HCT116 (cell line): ENCODE data around the gene SHTN1. TPM values are rescaled to one million over a fixed set of nuclear protein-coding genes. Genes with fewer than 3 reads are reported as not detected.
A peak's percentile ranks its signal among the peaks of the same experiment; 100 is the strongest.

Experiments used
- ATAC-seq: fragments of 200-7000 bp; cut with Tn5 transposase; 2 replicates; pipeline ENCODE4 v1.9.1; 2020; ENCODE audit warnings: mild to moderate bottlenecking, moderate library complexity
- BruUV-seq: library from RNA; stranded (reverse); fragments of 400-500 nt; replicated peaks from 2 replicates; lab custom pipeline; 2021; lab: Mats Ljungman, UMichigan
- CTCF ChIA-PET: fragments of 300-600 bp; sonication (Branson Sonifier 250); formaldehyde crosslinking; loops from one replicate; lab custom pipeline; 2021; ENCODE audit warnings: antibody characterized with exemption; lab: Charles Lee
- POLR2A ChIA-PET: fragments of 300-600, 350-600 bp; sonication (Branson Sonifier 250); formaldehyde crosslinking; loops from one replicate; lab custom pipeline; 2021; ENCODE audit warnings: antibody characterized with exemption; lab: Charles Lee
- RAD21 ChIA-PET, 2 experiments: fragments of 300-600 bp; sonication (Branson Sonifier 250); formaldehyde crosslinking; loops; one replicate each; lab custom pipeline; 2023; ENCODE audit warnings: low total read pairs in 2 of 2; ENCODE audit not compliant: uncharacterized antibody in 2 of 2, unreplicated experiment in 2 of 2, low non-redundant PET in 1 of 2; lab: Charles Lee
- DNase-seq: peaks from one replicate; pipeline ENCODE4 v3.0.0-alpha.2; 2010; ENCODE audit warnings: low read depth, low spot score
- H2AFZ ChIP-seq: fragments of 200-600 bp; shearing (Covaris generic), sonication (generic); 2 replicates; pipeline ENCODE4 v1.6.1; 2017; ENCODE audit warnings: low read depth, mixed run types, mixed read lengths, antibody characterized with exemption, low read length; ENCODE audit not compliant: poor library complexity, severe bottlenecking
- H3K27ac ChIP-seq: 2 replicates; pipeline ENCODE4 v1.5.1; 2012; ENCODE audit warnings: low read depth, low read length
- H3K27me3 ChIP-seq: fragments of 200-600 bp; sonication (generic); 2 replicates; pipeline ENCODE4 v1.6.1; 2016; ENCODE audit warnings: mixed run types, low read length, mixed read lengths; ENCODE audit not compliant: insufficient read depth
- H3K36me3 ChIP-seq, 2 experiments: fragments of 200-500 bp in 1 of 2; fragments of 200-600 bp in 1 of 2; sonication (Bioruptor generic) in 1 of 2; sonication (generic) in 1 of 2; 2 replicates each; pipeline versions ENCODE4 v1.5.1 to v1.6.1; 2014 to 2016; ENCODE audit warnings: low read length in 2 of 2, inconsistent platforms in 1 of 2, mixed read lengths in 1 of 2, mixed run types in 1 of 2; ENCODE audit not compliant: insufficient read depth in 2 of 2, control insufficient read depth in 1 of 2
- H3K4me1 ChIP-seq, 2 experiments: fragments of 200-600 bp in 1 of 2; sonication (generic) in 1 of 2; 2 replicates each; pipeline versions ENCODE4 v1.5.1 to v1.6.1; 2012 to 2017; ENCODE audit warnings: low read length in 2 of 2, inconsistent platforms in 1 of 2, mild to moderate bottlenecking in 1 of 2, mixed read lengths in 1 of 2, mixed run types in 1 of 2, moderate library complexity in 1 of 2; ENCODE audit not compliant: insufficient read depth in 2 of 2, control insufficient read depth in 1 of 2
- H3K4me2 ChIP-seq: fragments of 200-600 bp; sonication (generic); 2 replicates; pipeline ENCODE4 v1.6.1; 2017; ENCODE audit warnings: mixed run types, low read length, mixed read lengths
- H3K4me3 ChIP-seq, 2 experiments: fragments of 200-600 bp in 1 of 2; sonication (generic) in 1 of 2; replicated peaks in 1 of 2; 2 replicates each; pipeline ENCODE4 v1.5.1; 2011 to 2016; ENCODE audit warnings: low read length in 2 of 2, control low read depth in 1 of 2, low read depth in 1 of 2, mild to moderate bottlenecking in 1 of 2, mixed read lengths in 1 of 2, mixed run types in 1 of 2
- H3K79me2 ChIP-seq: fragments of 200-600 bp; sonication (generic); 2 replicates; pipeline ENCODE4 v1.6.1; 2017; ENCODE audit warnings: mild to moderate bottlenecking, mixed run types, low read length, moderate library complexity, mixed read lengths; ENCODE audit not compliant: insufficient read depth
- H3K9ac ChIP-seq: fragments of 200-600 bp; sonication (generic); 2 replicates; pipeline ENCODE4 v1.6.1; 2016; ENCODE audit warnings: low read length, mixed read lengths
- H3K9me2 ChIP-seq: fragments of 200-600 bp; sonication (generic), shearing (Covaris generic); 2 replicates; pipeline ENCODE4 v1.6.1; 2017; ENCODE audit warnings: mixed run types, mild to moderate bottlenecking, moderate library complexity; ENCODE audit not compliant: insufficient read depth
- H3K9me3 ChIP-seq, 2 experiments: fragments of 200-500 bp in 1 of 2; fragments of 200-600 bp in 1 of 2; sonication (Bioruptor generic) in 1 of 2; sonication (generic) in 1 of 2; 2 replicates each; pipeline ENCODE4 v1.6.1; 2014 to 2017; ENCODE audit warnings: low read length in 2 of 2, mixed read lengths in 2 of 2, inconsistent platforms in 1 of 2, low read depth in 1 of 2, mild to moderate bottlenecking in 1 of 2, mixed run types in 1 of 2, moderate library complexity in 1 of 2; ENCODE audit not compliant: control insufficient read depth in 1 of 2, insufficient read depth in 1 of 2
- H4K20me1 ChIP-seq: fragments of 200-600 bp; sonication (generic), shearing (Covaris generic); 2 replicates; pipeline ENCODE4 v1.6.1; 2017; ENCODE audit warnings: mixed run types, mild to moderate bottlenecking, moderate library complexity; ENCODE audit not compliant: insufficient read depth
- ATF3 ChIP-seq: IDR thresholded peaks from 2 replicates; pipeline ENCODE4 v1.6.1; 2012
- CBX3 ChIP-seq: IDR thresholded peaks from 2 replicates; pipeline ENCODE4 v1.6.1; 2012; ENCODE audit warnings: low read depth
- CTCF ChIP-seq, 3 experiments: fragments of 200-600 bp in 1 of 3; sonication (generic) in 1 of 3; IDR thresholded peaks in 2 of 3; conservative IDR thresholded peaks in 1 of 3; 2 replicates each; pipeline ENCODE4 v1.5.1; 2012 to 2017; ENCODE audit warnings: low read depth in 2 of 3, low read length in 2 of 3, antibody characterized with exemption in 1 of 3, borderline replicate concordance in 1 of 3, control low read depth in 1 of 3, mild to moderate bottlenecking in 1 of 3, mixed read lengths in 1 of 3, mixed run types in 1 of 3, moderate library complexity in 1 of 3; ENCODE audit not compliant: insufficient read depth in 1 of 3
- EGR1 ChIP-seq: IDR thresholded peaks from 2 replicates; pipeline ENCODE4 v1.6.1; 2012; ENCODE audit warnings: low read depth
- ELF1 ChIP-seq: IDR thresholded peaks from 2 replicates; pipeline ENCODE4 v1.6.1; 2012; ENCODE audit warnings: low read depth, borderline replicate concordance
- FOSL1 ChIP-seq: IDR thresholded peaks from 2 replicates; pipeline ENCODE4 v1.6.1; 2012; ENCODE audit warnings: low read depth
- JUND ChIP-seq: IDR thresholded peaks from 2 replicates; pipeline ENCODE4 v1.6.1; 2012
- MAX ChIP-seq: IDR thresholded peaks from 2 replicates; pipeline ENCODE4 v1.6.1; 2012
- POLR2A ChIP-seq: IDR thresholded peaks from 2 replicates; pipeline ENCODE4 v1.7.0; 2011; ENCODE audit warnings: borderline replicate concordance; ENCODE audit not compliant: insufficient read depth, insufficient read length; ENCODE audit errors: extremely low read depth
- POLR2AphosphoS5 ChIP-seq: IDR thresholded peaks from 2 replicates; pipeline ENCODE4 v1.6.1; 2011; ENCODE audit warnings: mild to moderate bottlenecking, low read depth, low read length, moderate library complexity
- RAD21 ChIP-seq: IDR thresholded peaks from 2 replicates; pipeline ENCODE4 v1.6.1; 2012; ENCODE audit warnings: low read depth, mild to moderate bottlenecking
- REST ChIP-seq: IDR thresholded peaks from 2 replicates; pipeline ENCODE4 v1.6.1; 2012; ENCODE audit warnings: low read depth
- SIN3A ChIP-seq: IDR thresholded peaks from 2 replicates; pipeline ENCODE4 v1.6.1; 2012; ENCODE audit warnings: low read depth
- SP1 ChIP-seq: IDR thresholded peaks from 2 replicates; pipeline ENCODE4 v1.6.1; 2012; ENCODE audit warnings: low read depth
- TCF7L2 ChIP-seq: IDR thresholded peaks from 2 replicates; pipeline ENCODE4 v1.7.0; 2011; ENCODE audit warnings: borderline replicate concordance, inconsistent platforms; ENCODE audit not compliant: insufficient read depth, insufficient read length; ENCODE audit errors: extremely low read depth
- YY1 ChIP-seq: IDR thresholded peaks from 2 replicates; pipeline ENCODE4 v1.6.1; 2011; ENCODE audit warnings: low read length, low read depth, moderate library complexity, mild to moderate bottlenecking; ENCODE audit not compliant: insufficient replicate concordance; ENCODE audit errors: extremely low read depth
- ZBTB33 ChIP-seq: IDR thresholded peaks from 2 replicates; pipeline ENCODE4 v1.6.1; 2011; ENCODE audit warnings: mild to moderate bottlenecking, low read length, moderate library complexity; ENCODE audit not compliant: insufficient replicate concordance; ENCODE audit errors: extremely low read depth
- ZFX ChIP-seq: fragments of 450-650 bp; IDR thresholded peaks from 2 replicates; pipeline ENCODE4 v1.6.1; 2017
- ZNF274 ChIP-seq: fragments of 200-500 bp; sonication (Bioruptor generic); IDR thresholded peaks from 2 replicates; pipeline ENCODE4 v1.6.1; 2014; ENCODE audit warnings: mild to moderate bottlenecking, low read depth, low read length, inconsistent platforms
- intact Hi-C: fragments of 100-400 bp; cut with micrococcal nuclease; formaldehyde crosslinking; loops from 2 replicates; pipeline ENCODE4 v1.10.0; 2022
- total RNA-seq: library from RNA; stranded (reverse); gene quantifications from one replicate; pipeline ENCODE4 v1.2.1, GENCODE V29; 2021; ENCODE audit not compliant: unreplicated experiment

The SHTN1 gene
- total RNA-seq, 1 experiment from 2014 or later, result 64.0 TPM

- Histone ChIP-seq H3K9me2 (no peaks in the 10 kb centered on the region), H3K4me3 (no peak overlapping the region), H3K9ac (no peak overlapping the region), H4K20me1 (no peaks in the 10 kb centered on the region), H3K4me1 (peaks cover 11 to 28% of the 10 kb centered on the region in 2 experiments), H3K79me2 (peaks cover 13% of the 10 kb centered on the region; the same call in 1 of the 2 replicates), H3K27me3 (no peaks in the 10 kb centered on the region), H3K36me3 (no peaks in the 10 kb centered on the region), H3K4me2 (peak overlapping the region; percentile 10; the same call in 1 of the 2 replicates), H3K9me3 (no peaks in the 10 kb centered on the region), H3K27ac (no peak overlapping the region), H2AFZ (no peak overlapping the region)
- intact Hi-C loops, result no loop called here
- TF ChIP-seq ATF3 (no peak), ZBTB33 (no peak), EGR1 (no peak), YY1 (no peak), ZFX (no peak), ELF1 (no peak), FOSL1 (no peak), SIN3A (no peak), MAX (no peak), CTCF (IDR thresholded peaks at IDR 0.05 in 2 of 3, conservative IDR thresholded peaks at IDR 0.05 in 1 of 3; ENCODE audit: borderline replicate concordance in 1 of 3, insufficient read depth in 1 of 3, low read depth in 2 of 3, low read length in 2 of 3) (no peak), RAD21 (no peak), TCF7L2 (no peak), SP1 (no peak), REST (no peak), JUND (no peak), CBX3 (no peak), POLR2A (no peak), POLR2AphosphoS5 (no peak), ZNF274 (no peak)
- ATAC-seq (no peak), DNase-seq (no peak)
- POLR2A ChIA-PET, result no interaction called here
- RAD21 ChIA-PET, result no interaction called here
- no TSS peak for BruUV-seq
- CTCF ChIA-PET, result no interaction called here
Measured at GRCh38 chr10:116845823-116846222, 159.2 kb downstream of the SHTN1 start.
